Glutamatergic neuron (in vitro differentiated cells): Measurements from ENCODE around the gene MYO1A. TPM values are rescaled to one million over a fixed set of nuclear protein-coding genes. Genes with fewer than 3 reads are reported as not detected.

Experiments
- DNase-seq: peaks from one replicate; pipeline ENCODE4 v3.0.0; 2022
- H3K27ac Mint-ChIP-seq: one replicate; pipeline ENCODE4 v1.8.0; 2020; ENCODE audit warnings: mild to moderate bottlenecking, mixed read lengths, inconsistent platforms; ENCODE audit not compliant: unreplicated experiment
- H3K27me3 Mint-ChIP-seq: one replicate; pipeline ENCODE4 v1.8.0; 2020; ENCODE audit warnings: mild to moderate bottlenecking, moderate library complexity, mixed read lengths, inconsistent platforms; ENCODE audit not compliant: unreplicated experiment
- H3K36me3 Mint-ChIP-seq: one replicate; pipeline ENCODE4 v1.8.0; 2020; ENCODE audit warnings: mild to moderate bottlenecking, mixed read lengths, inconsistent platforms; ENCODE audit not compliant: unreplicated experiment
- H3K4me1 Mint-ChIP-seq: one replicate; pipeline ENCODE4 v1.8.0; 2020; ENCODE audit warnings: mild to moderate bottlenecking, low read depth, mixed read lengths, inconsistent platforms; ENCODE audit not compliant: unreplicated experiment
- H3K4me3 Mint-ChIP-seq: one replicate; pipeline ENCODE4 v1.8.0; 2020; ENCODE audit warnings: mild to moderate bottlenecking, mixed read lengths, inconsistent platforms; ENCODE audit not compliant: unreplicated experiment
- H3K9me3 Mint-ChIP-seq: one replicate; pipeline ENCODE4 v1.8.0; 2020; ENCODE audit warnings: mild to moderate bottlenecking, moderate library complexity, mixed read lengths, inconsistent platforms; ENCODE audit not compliant: unreplicated experiment
- CTCF ChIP-seq: fragments of 200-600 bp; sonication (generic); IDR thresholded peaks from one replicate; pipeline ENCODE4 v1.5.0; 2021; ENCODE audit not compliant: partially characterized antibody, unreplicated experiment
- total RNA-seq: library from RNA; stranded (reverse); fragmentation: NEBNext Ultra II Directional; extraction: Animal tissue kit (Norgen Biotek cat#: 25700); gene quantifications from one replicate; pipeline ENCODE4 v1.2.1, GENCODE V29; 2021; ENCODE audit not compliant: unreplicated experiment

The MYO1A gene
- total RNA-seq, 1 donor from 2014 or later, result 0.64 TPM

DNA sequence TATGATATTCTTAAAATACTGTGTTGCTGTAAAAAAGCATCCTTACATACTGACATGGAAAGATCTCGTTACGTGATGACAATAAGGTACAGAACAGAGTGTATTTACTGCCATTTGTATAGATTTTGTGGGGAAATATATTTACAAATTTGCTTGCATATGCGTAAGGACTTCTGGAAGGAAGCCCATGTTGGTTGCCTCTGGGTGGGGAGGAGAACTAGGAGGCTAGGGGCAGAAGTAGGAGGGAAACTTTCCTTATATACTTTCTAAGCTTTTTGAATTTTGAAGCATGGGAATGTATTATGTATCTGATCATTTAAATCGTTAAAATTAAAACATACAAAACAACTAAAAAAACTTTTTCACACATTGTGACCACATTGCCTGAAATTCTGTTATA lies 9.7 kb downstream of the MYO1A start:
- H3K27me3 Mint-ChIP-seq, result no peaks in the 10 kb centered on the region
- H3K4me3 Mint-ChIP-seq, result no peak overlapping the region
- H3K27ac Mint-ChIP-seq, result no peak overlapping the region
- no peaks in the 10 kb centered on the region for H3K36me3 Mint-ChIP-seq
- no peak for TF ChIP-seq CTCF
- no peaks in the 10 kb centered on the region for H3K9me3 Mint-ChIP-seq
- no peak for DNase-seq
- H3K4me1 Mint-ChIP-seq, result no peaks in the 10 kb centered on the region

- Mint-ChIP-seq H3K4me3 (no peak overlapping the region), H3K36me3 (no peaks in the 10 kb centered on the region), H3K9me3 (no peaks in the 10 kb centered on the region), H3K4me1 (no peaks in the 10 kb centered on the region), H3K27ac (no peak overlapping the region), H3K27me3 (no peaks in the 10 kb centered on the region)
- DNase-seq, result no peak
- no peak for TF ChIP-seq CTCF
Observed at GRCh38 chr12:57039016-57039798, 10.7 kb downstream of the MYO1A start.

- Mint-ChIP-seq H3K36me3 (no peaks in the 10 kb centered on the region), H3K9me3 (no peaks in the 10 kb centered on the region), H3K4me1 (no peaks in the 10 kb centered on the region), H3K27ac (no peak overlapping the region), H3K27me3 (no peaks in the 10 kb centered on the region), H3K4me3 (peak overlapping the region; percentile 16)
- DNase-seq, result no peak
- no peak for TF ChIP-seq CTCF
Observed at GRCh38 chr12:57037264-57037663, 12.7 kb downstream of the MYO1A start.

- H3K27ac Mint-ChIP-seq, result no peak overlapping the region
- no peaks in the 10 kb centered on the region for H3K9me3 Mint-ChIP-seq
- DNase-seq, result no peak
- no peak overlapping the region for H3K4me3 Mint-ChIP-seq
- no peaks in the 10 kb centered on the region for H3K27me3 Mint-ChIP-seq
- H3K4me1 Mint-ChIP-seq, result peaks cover 6% of the 10 kb centered on the region
- TF ChIP-seq CTCF, result no peak
- no peaks in the 10 kb centered on the region for H3K36me3 Mint-ChIP-seq
Observed at GRCh38 chr12:57033431-57033830, 16.5 kb downstream of the MYO1A start.

- H3K4me3 Mint-ChIP-seq, result no peak overlapping the region
- H3K27me3 Mint-ChIP-seq, result no peaks in the 10 kb centered on the region
- DNase-seq, result no peak
- H3K27ac Mint-ChIP-seq, result no peak overlapping the region
- no peak for TF ChIP-seq CTCF
- H3K4me1 Mint-ChIP-seq, result peaks cover 16% of the 10 kb centered on the region
- no peaks in the 10 kb centered on the region for H3K36me3 Mint-ChIP-seq
- H3K9me3 Mint-ChIP-seq, result no peaks in the 10 kb centered on the region
Observed at GRCh38 chr12:57031789-57032188, 18.1 kb downstream of the MYO1A start.
